Left lung (tissue), 10 donors: Measurements from ENCODE around the gene SYNDIG1. TPM values are rescaled to one million over a fixed set of nuclear protein-coding genes. Genes with fewer than 3 reads are reported as not detected.

Experiments used
- ATAC-seq: fragments of 200-7000 bp; cut with Tn5 transposase; one replicate; pipeline ENCODE4 v1.9.1; 2020; ENCODE audit warnings: moderate library complexity
- DNase-seq, 4 donors: peaks; one replicate each; pipeline ENCODE4 v3.0.0-alpha.2; 2013 to 2020
- H3K27ac ChIP-seq, 2 donors: fragments of 200-600 bp; sonication (generic) in 1 of 2; one replicate each; pipeline versions ENCODE4 v1.5.0 to v1.8.0; 2020 to 2021
- H3K27me3 ChIP-seq, 2 donors: fragments of 200-600 bp; sonication (generic) in 1 of 2; one replicate each; pipeline versions ENCODE4 v1.5.0 to v1.8.0; 2020 to 2021
- H3K36me3 ChIP-seq, 2 donors: fragments of 200-600 bp; sonication (generic) in 1 of 2; one replicate each; pipeline versions ENCODE4 v1.5.0 to v1.8.0; 2020 to 2021
- H3K4me1 ChIP-seq, 2 donors: fragments of 200-600 bp; one replicate each; pipeline ENCODE4 v1.8.0; 2021
- H3K4me3 ChIP-seq, 2 donors: fragments of 200-600 bp; sonication (generic) in 1 of 2; one replicate each; pipeline versions ENCODE4 v1.5.0 to v1.8.0; 2020 to 2021; ENCODE audit warnings: mild to moderate bottlenecking in 1 of 2
- H3K9me3 ChIP-seq, 2 donors: fragments of 200-600 bp; sonication (generic) in 1 of 2; one replicate each; pipeline versions ENCODE4 v1.5.0 to v1.8.0; 2020 to 2021
- intact Hi-C, 2 donors: fragments of 100-400 bp; cut with DNase I; formaldehyde crosslinking; loops; one replicate each; pipeline versions ENCODE4 v1.11.2 to v1.14.2; 2022
- polyA plus RNA-seq, 6 donors: library from polyadenylated mRNA; unstranded; fragments of 120-200 nt; gene quantifications; one replicate each; pipeline ENCODE4 v1.2.1, GENCODE V29; 2013; ENCODE audit not compliant: insufficient read length in 6 of 6
- total RNA-seq, 2 donors: library from RNA; stranded (reverse); fragmentation: NEBNext Ultra II Directional; extraction: Animal tissue kit (Norgen Biotek cat#: 25700); gene quantifications; one replicate each; pipeline ENCODE4 v1.2.1, GENCODE V29; 2021
- TF ChIP-seq, protein P1 (sequence below), 2 donors: fragments of 200-600 bp; sonication (generic) in 1 of 2; IDR thresholded peaks; one replicate each; pipeline versions ENCODE4 v1.5.0 to v1.8.0; 2021; ENCODE audit warnings: antibody characterized with exemption in 2 of 2
- donor health status: DM: no; HTN: yes; CAD: no.
- donor health status: DM: no; HTN: no; CAD: no.

SYNDIG1 gene
- total and polyA plus RNA-seq, 8 donors: 1.3 to 7.8 (median 5.4) TPM

DNA sequence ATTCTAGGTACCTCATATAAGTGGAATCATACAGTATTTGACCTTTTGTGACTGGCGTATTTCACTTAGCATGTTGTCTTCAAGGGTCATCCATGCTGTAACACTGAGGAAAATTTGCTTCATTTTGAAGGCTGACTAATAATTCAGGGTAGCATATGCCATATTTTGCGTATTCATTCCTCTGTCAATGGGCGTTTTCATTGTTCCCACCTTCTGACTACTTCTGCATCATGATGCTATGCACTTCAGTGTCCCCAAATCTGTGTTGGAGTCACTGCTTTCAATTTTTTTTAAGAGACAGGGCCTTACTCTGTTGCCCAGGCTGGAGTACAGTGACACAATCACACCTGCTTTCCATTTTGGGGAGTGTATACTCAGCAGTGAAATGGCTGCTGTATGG lies 51.6 kb downstream of the SYNDIG1 start:
- Histone ChIP-seq H3K4me3 (no peak overlapping the region), H3K27me3 (no peaks in the 10 kb centered on the region), H3K27ac (no peak overlapping the region), H3K36me3 (no peaks in the 10 kb centered on the region), H3K4me1 (no peaks in the 10 kb centered on the region), H3K9me3 (no peaks in the 10 kb centered on the region)
- intact Hi-C loops: no loop called here
- TF ChIP-seq, protein P1, sequence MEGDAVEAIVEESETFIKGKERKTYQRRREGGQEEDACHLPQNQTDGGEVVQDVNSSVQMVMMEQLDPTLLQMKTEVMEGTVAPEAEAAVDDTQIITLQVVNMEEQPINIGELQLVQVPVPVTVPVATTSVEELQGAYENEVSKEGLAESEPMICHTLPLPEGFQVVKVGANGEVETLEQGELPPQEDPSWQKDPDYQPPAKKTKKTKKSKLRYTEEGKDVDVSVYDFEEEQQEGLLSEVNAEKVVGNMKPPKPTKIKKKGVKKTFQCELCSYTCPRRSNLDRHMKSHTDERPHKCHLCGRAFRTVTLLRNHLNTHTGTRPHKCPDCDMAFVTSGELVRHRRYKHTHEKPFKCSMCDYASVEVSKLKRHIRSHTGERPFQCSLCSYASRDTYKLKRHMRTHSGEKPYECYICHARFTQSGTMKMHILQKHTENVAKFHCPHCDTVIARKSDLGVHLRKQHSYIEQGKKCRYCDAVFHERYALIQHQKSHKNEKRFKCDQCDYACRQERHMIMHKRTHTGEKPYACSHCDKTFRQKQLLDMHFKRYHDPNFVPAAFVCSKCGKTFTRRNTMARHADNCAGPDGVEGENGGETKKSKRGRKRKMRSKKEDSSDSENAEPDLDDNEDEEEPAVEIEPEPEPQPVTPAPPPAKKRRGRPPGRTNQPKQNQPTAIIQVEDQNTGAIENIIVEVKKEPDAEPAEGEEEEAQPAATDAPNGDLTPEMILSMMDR (IDR thresholded peaks at IDR 0.05): no peak
- ATAC-seq (no peak), DNase-seq (no peak)

DNA sequence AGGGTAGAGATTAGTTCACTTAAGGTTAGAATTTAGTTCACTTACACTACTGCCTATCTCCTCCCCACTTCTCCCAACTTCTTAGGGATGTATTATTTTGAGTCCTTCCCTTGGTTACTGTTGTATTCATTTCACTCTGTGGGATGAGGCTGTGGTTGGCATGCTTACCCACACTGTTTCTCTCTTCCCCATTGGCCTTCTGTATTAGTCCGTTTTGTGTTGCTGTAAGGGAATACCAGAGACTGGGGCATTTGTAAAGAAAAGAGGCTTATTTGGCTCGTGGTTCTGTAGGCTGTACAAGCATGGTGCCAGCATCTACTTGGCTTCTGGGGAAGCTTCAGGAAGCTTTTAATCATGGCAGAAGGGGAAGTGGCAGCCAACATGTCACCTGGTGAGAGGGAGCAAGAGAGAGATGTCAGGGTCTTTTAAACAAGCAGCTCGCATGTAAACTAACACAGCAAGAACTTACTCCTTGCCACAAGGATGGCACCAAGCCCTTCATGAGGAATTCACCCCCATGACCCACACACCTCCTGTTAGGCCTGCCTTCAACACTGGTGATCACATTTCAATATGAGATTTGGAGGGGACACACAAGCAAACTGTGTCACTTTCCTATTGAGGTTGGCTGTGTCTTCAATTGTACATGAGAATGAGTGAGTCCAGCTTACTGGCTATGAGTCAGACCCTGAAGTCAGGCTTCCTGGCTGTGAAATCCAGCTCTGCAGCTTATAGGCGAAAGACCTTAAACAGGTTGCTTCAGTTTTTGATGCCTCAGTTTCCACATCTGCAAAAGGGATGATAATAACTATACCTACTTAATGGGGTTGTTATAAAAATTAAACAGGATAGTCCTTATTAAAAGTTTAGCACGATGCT lies 53.3 kb downstream of the SYNDIG1 start:
- TF ChIP-seq, protein P1 (IDR thresholded peaks at IDR 0.05): no peak
- no peaks in the 10 kb centered on the region for H3K9me3 ChIP-seq
- ATAC-seq (no peak), DNase-seq (no peak)
- H3K4me1 ChIP-seq: no peaks in the 10 kb centered on the region
- no peak overlapping the region for H3K4me3 ChIP-seq
- H3K27me3 ChIP-seq: no peaks in the 10 kb centered on the region
- no peaks in the 10 kb centered on the region for H3K36me3 ChIP-seq
- intact Hi-C loops: no loop called here
- H3K27ac ChIP-seq: no peak overlapping the region

DNA sequence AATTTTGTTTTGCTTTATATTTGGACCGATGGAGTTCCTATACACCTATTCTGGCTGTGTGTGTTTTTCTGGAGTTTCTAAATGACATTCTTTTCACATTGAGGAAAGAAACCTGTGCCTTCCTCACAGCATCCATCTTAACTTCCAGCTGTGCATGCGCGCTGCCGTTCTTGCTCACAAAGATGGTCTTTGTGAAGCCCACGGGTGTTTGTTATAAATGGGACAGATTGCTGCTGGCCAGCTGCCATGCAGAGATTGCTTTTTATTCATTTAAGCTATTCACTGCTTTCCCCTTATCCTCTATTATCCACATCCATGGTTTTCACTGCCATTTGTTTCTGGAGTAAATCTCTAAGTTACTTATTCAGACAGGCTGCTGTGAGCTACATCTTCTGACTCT lies 54.2 kb downstream of the SYNDIG1 start:
- Histone ChIP-seq H3K27me3 (no peaks in the 10 kb centered on the region), H3K27ac (no peak overlapping the region), H3K9me3 (no peaks in the 10 kb centered on the region), H3K4me1 (no peaks in the 10 kb centered on the region), H3K36me3 (no peaks in the 10 kb centered on the region), H3K4me3 (no peak overlapping the region)
- intact Hi-C loops: no loop called here
- DNase-seq: no peak
- ATAC-seq: no peak
- TF ChIP-seq, protein P1 (IDR thresholded peaks at IDR 0.05): no peak

DNA sequence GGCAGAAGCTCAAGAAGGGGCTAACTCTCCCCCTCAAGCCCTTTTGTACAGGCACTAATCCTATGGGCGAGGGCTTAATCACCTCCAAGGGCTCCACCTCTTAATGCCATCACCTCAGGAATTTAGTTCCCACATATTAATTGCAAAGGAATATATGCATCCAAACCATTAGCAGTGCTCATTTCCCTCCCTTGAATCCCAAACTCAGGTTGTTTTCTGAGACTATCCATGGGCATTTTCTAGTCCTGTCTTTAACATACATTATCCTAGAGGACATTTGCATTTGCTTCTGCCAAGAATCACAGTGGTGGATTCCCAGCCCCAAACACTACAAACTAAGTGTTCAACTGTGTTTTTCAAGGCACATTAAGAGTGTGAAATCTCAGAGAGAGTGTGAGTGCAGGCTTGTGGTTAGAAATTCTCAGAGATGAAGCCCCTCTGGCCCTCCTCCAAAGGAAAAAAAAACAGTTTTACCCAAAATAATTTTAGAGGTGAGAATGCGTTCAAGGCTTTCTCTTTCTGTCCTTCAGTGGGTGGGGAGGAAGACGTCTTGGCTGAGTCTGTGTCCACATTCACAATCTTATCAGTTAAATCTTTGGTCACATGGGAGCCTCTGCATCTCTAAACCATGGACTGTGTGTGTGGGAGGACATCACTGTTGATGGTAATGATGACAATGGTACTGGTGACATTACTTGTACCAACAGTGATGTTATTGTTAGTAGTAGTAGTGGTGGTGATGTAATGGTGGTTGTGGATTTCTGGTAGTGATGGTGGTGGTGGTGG lies 59.3 kb downstream of the SYNDIG1 start:
- H3K27me3 ChIP-seq: no peaks in the 10 kb centered on the region
- H3K27ac ChIP-seq: no peak overlapping the region
- TF ChIP-seq, protein P1 (IDR thresholded peaks at IDR 0.05): no peak
- intact Hi-C loops: no loop called here
- no peaks in the 10 kb centered on the region for H3K36me3 ChIP-seq
- no peak overlapping the region for H3K4me3 ChIP-seq
- DNase-seq (no peak), ATAC-seq (no peak)
- no peaks in the 10 kb centered on the region for H3K4me1 ChIP-seq
- no peaks in the 10 kb centered on the region for H3K9me3 ChIP-seq

DNA sequence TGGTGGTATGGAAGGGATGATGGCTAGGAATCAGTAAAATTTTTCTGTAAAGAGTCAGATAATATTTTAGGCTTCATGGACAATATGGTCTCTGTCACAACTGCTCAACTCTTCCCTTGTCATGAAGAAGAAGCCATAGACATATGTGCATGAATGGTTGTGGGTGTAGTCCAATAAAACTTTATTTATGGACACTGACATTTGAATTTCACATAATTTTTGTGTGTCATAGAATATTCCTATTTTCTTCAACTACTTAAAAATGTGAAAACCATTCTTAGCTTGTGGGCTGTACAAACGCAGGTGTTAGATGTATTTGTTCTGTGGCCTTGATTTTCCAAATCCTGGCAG lies 59.9 kb downstream of the SYNDIG1 start:
- H3K27ac ChIP-seq: no peak overlapping the region
- H3K4me3 ChIP-seq: no peak overlapping the region
- intact Hi-C loops: no loop called here
- TF ChIP-seq, protein P1 (IDR thresholded peaks at IDR 0.05): no peak
- no peaks in the 10 kb centered on the region for H3K4me1 ChIP-seq
- no peaks in the 10 kb centered on the region for H3K9me3 ChIP-seq
- H3K27me3 ChIP-seq: no peaks in the 10 kb centered on the region
- ATAC-seq (no peak), DNase-seq (no peak)
- no peaks in the 10 kb centered on the region for H3K36me3 ChIP-seq
